MM.1S (cell line): ENCODE results near the gene COX6A1.

Source experiments
- DNase-seq: peaks from one replicate; pipeline ENCODE4 v3.0.0-alpha.2; 2015
- H2AFZ ChIP-seq: fragments of 300-600 bp; sonication (generic); 2 replicates; pipeline ENCODE4 v1.6.0; 2016; ENCODE audit warnings: antibody characterized with exemption, low read length
- H3F3A ChIP-seq: fragments of 300-600 bp; sonication (generic); 2 replicates; pipeline ENCODE4 v1.6.1; 2016; ENCODE audit warnings: mild to moderate bottlenecking, antibody characterized with exemption, low read length, moderate library complexity, mixed read lengths; ENCODE audit not compliant: insufficient read depth
- H3K27ac ChIP-seq: fragments of 300-600 bp; sonication (generic); 2 replicates; pipeline ENCODE4 v1.5.1; 2016; ENCODE audit warnings: mild to moderate bottlenecking, low read length
- H3K27me3 ChIP-seq: fragments of 300-600 bp; sonication (generic); replicated peaks from 2 replicates; pipeline ENCODE4 v1.6.0; 2016; ENCODE audit warnings: low read length; ENCODE audit not compliant: insufficient read depth
- H3K36me3 ChIP-seq: fragments of 300-600 bp; sonication (generic); replicated peaks from 2 replicates; pipeline ENCODE4 v1.6.1; 2016; ENCODE audit warnings: mild to moderate bottlenecking, low read length, mixed read lengths; ENCODE audit not compliant: insufficient read depth
- H3K4me1 ChIP-seq: fragments of 300-600 bp; sonication (generic); 2 replicates; pipeline ENCODE4 v1.6.1; 2016; ENCODE audit warnings: low read length, mixed read lengths
- H3K4me2 ChIP-seq: fragments of 300-600 bp; sonication (generic); 2 replicates; pipeline ENCODE4 v1.6.0; 2016; ENCODE audit warnings: low read depth, low read length
- H3K4me3 ChIP-seq: fragments of 300-600 bp; sonication (generic); 2 replicates; pipeline ENCODE4 v1.5.1; 2016; ENCODE audit warnings: low read length, mixed read lengths
- H3K79me2 ChIP-seq: fragments of 300-600 bp; sonication (generic); 2 replicates; pipeline ENCODE4 v1.6.1; 2016; ENCODE audit warnings: mixed run types, low read length, mixed read lengths
- H3K9ac ChIP-seq: fragments of 300-600 bp; sonication (generic); 2 replicates; pipeline ENCODE4 v1.6.1; 2016; ENCODE audit warnings: low read length, mixed read lengths
- H3K9me2 ChIP-seq: fragments of 300-600 bp; sonication (generic); replicated peaks from 2 replicates; pipeline ENCODE4 v1.6.1; 2016; ENCODE audit warnings: mild to moderate bottlenecking, low read length, mixed read lengths; ENCODE audit not compliant: insufficient read depth
- H3K9me3 ChIP-seq: fragments of 300-600 bp; sonication (generic); replicated peaks from 2 replicates; pipeline ENCODE4 v1.6.1; 2016; ENCODE audit warnings: mild to moderate bottlenecking, low read length, mixed read lengths; ENCODE audit not compliant: insufficient read depth
- H4K20me1 ChIP-seq: fragments of 300-600 bp; sonication (generic); 2 replicates; pipeline ENCODE4 v1.6.1; 2016; ENCODE audit warnings: mild to moderate bottlenecking, low read length, moderate library complexity, mixed read lengths; ENCODE audit not compliant: insufficient read depth
- CTCF ChIP-seq: fragments of 300-600 bp; sonication (generic); IDR thresholded peaks from 2 replicates; pipeline ENCODE4 v1.5.1; 2016; ENCODE audit warnings: antibody characterized with exemption, low read length, mixed read lengths
- EZH2 ChIP-seq: fragments of 300-600 bp; sonication (generic); optimal IDR thresholded peaks from 2 replicates; pipeline ENCODE3; 2017; ENCODE audit warnings: low read depth, mild to moderate bottlenecking, antibody characterized with exemption, low read length, mixed read lengths
- EZH2phosphoT487 ChIP-seq: fragments of 300-600 bp; sonication (generic); IDR thresholded peaks from 2 replicates; pipeline ENCODE4 v1.6.1; 2018; ENCODE audit warnings: antibody characterized with exemption, low read length

The COX6A1 gene

GRCh38 chr12:120421701-120422100, 16.2 kb upstream of the COX6A1 start:
- no peaks in the 10 kb centered on the region for H3F3A ChIP-seq
- H3K9me2 ChIP-seq = no peaks in the 10 kb centered on the region
- no peak overlapping the region for H3K9ac ChIP-seq
- H3K79me2 ChIP-seq = no peaks in the 10 kb centered on the region
- no peaks in the 10 kb centered on the region for H4K20me1 ChIP-seq
- no peak for TF ChIP-seq CTCF
- no peak for TF ChIP-seq EZH2phosphoT487
- no peak for TF ChIP-seq EZH2
- H3K4me2 ChIP-seq = no peak overlapping the region
- H3K9me3 ChIP-seq = no peaks in the 10 kb centered on the region
- no peaks in the 10 kb centered on the region for H3K27me3 ChIP-seq
- no peaks in the 10 kb centered on the region for H3K36me3 ChIP-seq
- H3K27ac ChIP-seq = no peak overlapping the region
- no peak overlapping the region for H3K4me3 ChIP-seq
- H3K4me1 ChIP-seq = no peaks in the 10 kb centered on the region
- no peak for DNase-seq
- H2AFZ ChIP-seq = no peak overlapping the region

DNA sequence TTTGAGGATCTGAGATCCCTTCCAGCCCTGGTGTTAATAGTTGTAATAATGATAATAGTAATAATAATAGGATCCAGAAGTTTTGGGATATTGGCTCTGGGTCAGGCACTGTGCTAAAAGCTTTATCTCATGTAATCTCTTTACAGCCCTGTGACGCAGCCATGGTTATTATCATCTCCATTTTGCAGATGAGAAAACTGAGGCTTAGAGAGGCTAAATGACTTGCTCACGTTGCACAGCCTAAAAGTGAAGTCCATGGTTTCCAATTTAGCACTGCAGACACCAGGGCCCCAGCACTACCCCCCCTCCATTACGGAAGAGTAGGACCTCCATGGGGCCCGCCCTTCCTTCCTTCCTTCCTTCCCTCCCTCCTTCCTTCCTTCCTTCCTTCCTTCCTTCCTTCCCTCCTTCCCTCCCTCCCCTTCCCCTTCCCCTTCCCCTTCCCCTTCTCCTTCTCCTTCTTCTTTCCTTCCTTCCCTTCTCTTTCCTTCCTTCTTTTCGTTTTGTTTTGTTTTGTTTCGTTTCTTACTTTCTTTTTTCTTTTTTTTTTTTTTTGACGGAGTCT, 14.9 kb upstream of the COX6A1 start:
- Histone ChIP-seq H2AFZ (no peak overlapping the region), H3K4me3 (no peak overlapping the region), H3F3A (no peaks in the 10 kb centered on the region), H3K9me3 (no peaks in the 10 kb centered on the region), H4K20me1 (no peaks in the 10 kb centered on the region), H3K79me2 (no peaks in the 10 kb centered on the region), H3K4me1 (no peaks in the 10 kb centered on the region), H3K9me2 (no peaks in the 10 kb centered on the region), H3K36me3 (no peaks in the 10 kb centered on the region), H3K9ac (no peak overlapping the region), H3K27me3 (no peaks in the 10 kb centered on the region), H3K27ac (no peak overlapping the region), H3K4me2 (no peak overlapping the region)
- DNase-seq = no peak
- no peak for TF ChIP-seq EZH2phosphoT487
- TF ChIP-seq EZH2 = no peak
- TF ChIP-seq CTCF = no peak

- DNase-seq = no peak
- Histone ChIP-seq H4K20me1 (no peaks in the 10 kb centered on the region), H3K79me2 (no peaks in the 10 kb centered on the region), H3K27me3 (no peaks in the 10 kb centered on the region), H3F3A (no peaks in the 10 kb centered on the region), H3K9me2 (no peaks in the 10 kb centered on the region), H3K4me3 (no peak overlapping the region), H3K9me3 (no peaks in the 10 kb centered on the region), H3K36me3 (no peaks in the 10 kb centered on the region), H3K9ac (no peak overlapping the region), H3K27ac (no peak overlapping the region), H3K4me2 (no peak overlapping the region), H2AFZ (no peak overlapping the region), H3K4me1 (no peaks in the 10 kb centered on the region)
- TF ChIP-seq CTCF (no peak), EZH2phosphoT487 (no peak), EZH2 (no peak)
Observed at GRCh38 chr12:120425797-120426196, 12.1 kb upstream of the COX6A1 start.
